Effector memory CD4-positive, alpha-beta T cell (primary cell): ENCODE data around the gene NUDCD3.

Experiments
- DNase-seq, 3 donors: peaks; one replicate each; pipeline ENCODE4 v3.0.0-alpha.2; 2020
- H3K27ac ChIP-seq: 2 replicates; pipeline ENCODE4 v1.7.0; 2013; ENCODE audit warnings: mild to moderate bottlenecking, low read length, moderate library complexity; ENCODE audit not compliant: insufficient read depth, poor library complexity, severe bottlenecking
- H3K27me3 ChIP-seq: replicated peaks from 2 replicates; pipeline ENCODE4 v1.7.0; 2013; ENCODE audit warnings: mild to moderate bottlenecking, low read length; ENCODE audit not compliant: insufficient read depth, control insufficient read depth, poor library complexity, severe bottlenecking
- H3K36me3 ChIP-seq: 2 replicates; pipeline ENCODE4 v1.7.0; 2013; ENCODE audit warnings: mild to moderate bottlenecking, low read length, moderate library complexity; ENCODE audit not compliant: control insufficient read depth, insufficient read depth
- H3K4me1 ChIP-seq: 2 replicates; pipeline ENCODE4 v1.7.0; 2013; ENCODE audit warnings: low read length, mild to moderate bottlenecking; ENCODE audit not compliant: control insufficient read depth, insufficient read depth, poor library complexity, severe bottlenecking
- H3K4me3 ChIP-seq: 2 replicates; pipeline ENCODE4 v1.7.0; 2013; ENCODE audit warnings: low read length, low read depth, mild to moderate bottlenecking; ENCODE audit not compliant: insufficient read depth, poor library complexity, severe bottlenecking
- H3K9me3 ChIP-seq: 2 replicates; pipeline ENCODE4 v1.7.0; 2013; ENCODE audit warnings: mild to moderate bottlenecking, low read length, moderate library complexity; ENCODE audit not compliant: control insufficient read depth

The NUDCD3 gene

GRCh38 chr7:44497155-44498027 lies 6.9 kb upstream of the NUDCD3 start:
- Histone ChIP-seq H3K4me3 (no peak overlapping the region), H3K27me3 (no peaks in the 10 kb centered on the region), H3K4me1 (no peaks in the 10 kb centered on the region), H3K27ac (no peak overlapping the region), H3K9me3 (no peaks in the 10 kb centered on the region), H3K36me3 (no peaks in the 10 kb centered on the region)
- no peak for DNase-seq

GRCh38 chr7:44496385-44496784 lies 5.9 kb upstream of the NUDCD3 start:
- H3K27me3 ChIP-seq, result no peaks in the 10 kb centered on the region
- H3K4me3 ChIP-seq, result no peak overlapping the region
- no peaks in the 10 kb centered on the region for H3K9me3 ChIP-seq
- no peak for DNase-seq
- no peaks in the 10 kb centered on the region for H3K4me1 ChIP-seq
- H3K27ac ChIP-seq, result no peak overlapping the region
- H3K36me3 ChIP-seq, result no peaks in the 10 kb centered on the region

GRCh38 chr7:44494960-44495359 lies 4.5 kb upstream of the NUDCD3 start:
- Histone ChIP-seq H3K4me3 (no peak overlapping the region), H3K27me3 (no peaks in the 10 kb centered on the region), H3K9me3 (no peaks in the 10 kb centered on the region), H3K27ac (no peak overlapping the region), H3K36me3 (no peaks in the 10 kb centered on the region), H3K4me1 (no peaks in the 10 kb centered on the region)
- no peak for DNase-seq

GRCh38 chr7:44491229-44491628 lies 771 bp upstream of the NUDCD3 start:
- peak overlapping the region; percentile 86 for H3K4me3 ChIP-seq
- no peaks in the 10 kb centered on the region for H3K9me3 ChIP-seq
- H3K36me3 ChIP-seq, result no peaks in the 10 kb centered on the region
- no peaks in the 10 kb centered on the region for H3K27me3 ChIP-seq
- H3K27ac ChIP-seq, result peak overlapping the region; percentile 96
- peaks cover 12% of the 10 kb centered on the region for H3K4me1 ChIP-seq
- DNase-seq, result no peak

GRCh38 chr7:44489955-44490350 lies 505 bp downstream of the NUDCD3 start:
- peak overlapping the region; percentile 86 for H3K4me3 ChIP-seq
- peak in 1 of 3 donors; percentile 30 for DNase-seq
- peaks cover 2% of the 10 kb centered on the region for H3K36me3 ChIP-seq
- no peaks in the 10 kb centered on the region for H3K27me3 ChIP-seq
- peaks cover 15% of the 10 kb centered on the region for H3K4me1 ChIP-seq
- no peaks in the 10 kb centered on the region for H3K9me3 ChIP-seq
- peak overlapping the region; percentile 96 for H3K27ac ChIP-seq

GRCh38 chr7:44488955-44489354 lies 1.5 kb downstream of the NUDCD3 start:
- peak overlapping the region; percentile 96 for H3K27ac ChIP-seq
- H3K9me3 ChIP-seq, result no peaks in the 10 kb centered on the region
- DNase-seq, result no peak
- peaks cover 19% of the 10 kb centered on the region for H3K4me1 ChIP-seq
- H3K4me3 ChIP-seq, result peak overlapping the region; percentile 86
- no peaks in the 10 kb centered on the region for H3K27me3 ChIP-seq
- peaks cover 12% of the 10 kb centered on the region for H3K36me3 ChIP-seq

GRCh38 chr7:44486693-44487092 lies 3.8 kb downstream of the NUDCD3 start:
- Histone ChIP-seq H3K4me1 (peaks cover 19% of the 10 kb centered on the region), H3K36me3 (peaks cover 35% of the 10 kb centered on the region), H3K4me3 (no peak overlapping the region), H3K27me3 (no peaks in the 10 kb centered on the region), H3K9me3 (no peaks in the 10 kb centered on the region), H3K27ac (no peak overlapping the region)
- no peak for DNase-seq

- Histone ChIP-seq H3K4me3 (no peak overlapping the region), H3K4me1 (peaks cover 19% of the 10 kb centered on the region), H3K36me3 (peaks cover 41% of the 10 kb centered on the region), H3K27ac (no peak overlapping the region), H3K27me3 (no peaks in the 10 kb centered on the region), H3K9me3 (no peaks in the 10 kb centered on the region)
- DNase-seq, result no peak
Observed at GRCh38 chr7:44486001-44486400, 4.5 kb downstream of the NUDCD3 start.

GRCh38 chr7:44484482-44485313 lies 5.8 kb downstream of the NUDCD3 start:
- no peak for DNase-seq
- Histone ChIP-seq H3K4me3 (no peak overlapping the region), H3K27me3 (no peaks in the 10 kb centered on the region), H3K27ac (no peak overlapping the region), H3K36me3 (peaks cover 49% of the 10 kb centered on the region), H3K4me1 (peaks cover 19% of the 10 kb centered on the region), H3K9me3 (no peaks in the 10 kb centered on the region)
